LNCaP clone FGC (cell line): ENCODE results near the gene ATP11A.

ENCODE experiments used
- DNase-seq: peaks from one replicate; pipeline ENCODE4 v3.0.0-alpha.2; 2011; ENCODE audit warnings: low read depth
- H3K4me3 ChIP-seq: 2 replicates; pipeline ENCODE4 v1.5.1; 2011; ENCODE audit warnings: mild to moderate bottlenecking, low read depth, low read length, control low read depth
- TF ChIP-seq, protein P1 (sequence below): IDR thresholded peaks from 2 replicates; pipeline ENCODE4 v1.5.1; 2012; ENCODE audit warnings: mild to moderate bottlenecking; ENCODE audit not compliant: control insufficient read depth, insufficient read depth; ENCODE audit errors: extremely low read depth

Gene ATP11A

DNA sequence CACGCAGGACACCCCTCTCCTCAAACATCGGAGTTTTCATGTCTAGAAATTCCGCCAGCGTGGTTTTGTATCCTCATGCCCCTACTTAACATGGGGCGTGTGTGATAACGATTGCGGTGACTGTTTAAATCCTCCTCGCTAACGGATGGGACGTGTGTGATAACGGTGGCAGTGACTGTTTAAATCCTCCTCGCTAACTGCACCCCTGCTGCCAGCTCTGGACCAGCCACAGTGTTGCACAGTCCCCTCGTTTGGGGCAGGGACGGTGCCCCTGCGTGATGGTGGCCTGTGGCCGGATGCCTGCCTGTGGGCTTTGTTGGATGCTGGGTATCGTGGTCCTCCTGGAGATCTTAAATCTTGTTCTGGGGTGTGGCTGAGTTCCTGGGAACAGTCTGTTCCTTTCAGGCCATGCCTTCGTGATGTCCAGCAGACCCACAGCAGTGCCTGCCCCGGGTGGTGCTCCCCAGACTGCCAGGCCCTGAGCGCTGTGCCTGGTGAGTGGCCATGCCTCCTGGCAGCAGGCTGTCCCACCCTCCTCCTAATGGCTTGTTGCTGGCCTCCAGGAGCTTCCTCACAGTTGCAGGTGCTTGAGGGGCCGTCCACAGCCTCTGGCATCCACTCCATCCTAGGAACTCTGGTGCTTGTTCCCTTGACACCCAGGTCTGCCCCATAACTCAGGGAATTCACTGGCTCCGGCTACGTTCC is 156.7 kb downstream of the ATP11A start:
- TF ChIP-seq, protein P1, sequence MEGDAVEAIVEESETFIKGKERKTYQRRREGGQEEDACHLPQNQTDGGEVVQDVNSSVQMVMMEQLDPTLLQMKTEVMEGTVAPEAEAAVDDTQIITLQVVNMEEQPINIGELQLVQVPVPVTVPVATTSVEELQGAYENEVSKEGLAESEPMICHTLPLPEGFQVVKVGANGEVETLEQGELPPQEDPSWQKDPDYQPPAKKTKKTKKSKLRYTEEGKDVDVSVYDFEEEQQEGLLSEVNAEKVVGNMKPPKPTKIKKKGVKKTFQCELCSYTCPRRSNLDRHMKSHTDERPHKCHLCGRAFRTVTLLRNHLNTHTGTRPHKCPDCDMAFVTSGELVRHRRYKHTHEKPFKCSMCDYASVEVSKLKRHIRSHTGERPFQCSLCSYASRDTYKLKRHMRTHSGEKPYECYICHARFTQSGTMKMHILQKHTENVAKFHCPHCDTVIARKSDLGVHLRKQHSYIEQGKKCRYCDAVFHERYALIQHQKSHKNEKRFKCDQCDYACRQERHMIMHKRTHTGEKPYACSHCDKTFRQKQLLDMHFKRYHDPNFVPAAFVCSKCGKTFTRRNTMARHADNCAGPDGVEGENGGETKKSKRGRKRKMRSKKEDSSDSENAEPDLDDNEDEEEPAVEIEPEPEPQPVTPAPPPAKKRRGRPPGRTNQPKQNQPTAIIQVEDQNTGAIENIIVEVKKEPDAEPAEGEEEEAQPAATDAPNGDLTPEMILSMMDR, result no peak
- DNase-seq, result no peak
- H3K4me3 ChIP-seq, result no peak overlapping the region

DNA sequence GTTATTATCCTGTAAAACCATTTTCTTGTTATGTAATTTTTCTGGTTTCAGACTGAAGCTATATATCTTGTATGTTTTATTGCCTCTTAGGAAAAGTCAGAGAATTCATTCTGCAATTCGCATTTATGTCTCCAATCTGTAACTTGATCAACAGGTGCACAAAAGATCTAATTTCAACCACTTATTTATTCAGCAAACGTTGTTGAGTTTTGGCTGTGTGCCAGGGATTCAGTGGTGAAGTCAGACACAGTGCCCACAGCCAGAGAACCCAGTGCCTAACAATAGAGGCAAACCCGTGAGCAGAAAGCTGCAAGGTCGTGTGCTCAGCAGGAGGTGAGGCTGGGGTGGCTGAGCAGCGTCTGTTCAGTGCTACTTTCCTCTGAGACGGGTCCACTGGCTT is 159.7 kb downstream of the ATP11A start:
- TF ChIP-seq, protein P1, result no peak
- no peak overlapping the region for H3K4me3 ChIP-seq
- peak; percentile 54 for DNase-seq

DNA sequence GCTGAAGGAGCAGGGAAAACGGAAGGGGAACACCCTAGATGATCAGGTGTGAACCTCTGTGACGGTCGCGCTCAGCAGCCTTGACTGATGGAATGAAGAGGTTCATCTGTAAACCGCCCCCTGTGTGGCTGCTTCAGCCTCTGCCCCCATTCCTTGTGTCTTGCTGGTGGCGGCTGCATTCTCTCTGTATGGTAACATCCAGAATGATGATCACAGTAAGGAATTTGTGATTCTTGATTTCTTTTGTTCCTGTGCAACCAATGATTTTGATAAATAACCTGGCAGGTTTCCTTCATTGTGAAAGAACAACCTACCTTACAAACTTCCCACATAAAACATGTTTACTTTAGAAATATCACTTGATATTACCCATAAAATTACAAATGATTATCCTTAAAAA is 160.4 kb downstream of the ATP11A start:
- no peak overlapping the region for H3K4me3 ChIP-seq
- TF ChIP-seq, protein P1, result no peak
- DNase-seq, result no peak

DNA sequence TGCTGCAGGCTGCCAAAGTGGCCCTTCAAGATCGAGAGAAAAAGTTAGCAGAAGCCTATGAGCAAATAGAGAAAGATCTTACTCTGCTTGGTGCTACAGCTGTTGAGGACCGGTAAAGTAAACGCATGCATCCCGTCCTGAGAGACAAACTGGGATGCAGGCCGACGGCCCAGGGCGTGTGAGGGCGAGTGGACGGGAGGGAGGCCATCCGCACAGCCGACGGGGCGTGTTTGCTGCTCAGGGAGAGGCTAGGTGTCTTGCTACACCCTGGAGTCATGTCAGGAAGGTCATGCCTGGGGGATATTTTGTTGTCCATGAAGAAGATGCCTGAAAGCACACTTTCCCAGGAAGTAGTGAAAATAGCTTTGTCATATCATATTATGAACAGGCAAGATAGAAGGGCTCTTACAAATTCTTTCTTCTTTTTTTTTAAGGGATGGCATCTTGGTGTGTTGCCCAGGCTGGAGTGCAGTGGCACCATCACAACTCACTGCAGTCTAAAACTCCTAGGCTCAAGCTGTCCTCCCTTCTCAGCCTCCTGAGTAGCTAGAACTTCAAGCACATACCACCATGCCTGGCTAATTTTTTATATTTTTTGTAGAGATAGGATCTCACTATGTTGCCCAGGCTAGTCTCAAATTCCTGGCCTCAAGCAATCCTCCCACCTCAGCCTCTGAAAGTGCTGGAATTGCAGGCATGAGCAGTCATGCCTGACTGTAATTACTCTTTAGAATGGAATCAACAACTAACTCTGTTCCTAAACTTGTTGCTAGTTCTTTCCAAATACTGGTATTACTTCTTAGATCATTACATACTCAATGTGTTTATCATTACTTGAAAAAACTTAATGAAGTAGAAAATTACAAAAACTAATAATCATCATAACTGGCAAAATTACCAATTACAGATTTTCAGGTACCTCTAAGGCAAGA is 161.5 kb downstream of the ATP11A start:
- no peak overlapping the region for H3K4me3 ChIP-seq
- TF ChIP-seq, protein P1, result no peak
- DNase-seq, result no peak

DNA sequence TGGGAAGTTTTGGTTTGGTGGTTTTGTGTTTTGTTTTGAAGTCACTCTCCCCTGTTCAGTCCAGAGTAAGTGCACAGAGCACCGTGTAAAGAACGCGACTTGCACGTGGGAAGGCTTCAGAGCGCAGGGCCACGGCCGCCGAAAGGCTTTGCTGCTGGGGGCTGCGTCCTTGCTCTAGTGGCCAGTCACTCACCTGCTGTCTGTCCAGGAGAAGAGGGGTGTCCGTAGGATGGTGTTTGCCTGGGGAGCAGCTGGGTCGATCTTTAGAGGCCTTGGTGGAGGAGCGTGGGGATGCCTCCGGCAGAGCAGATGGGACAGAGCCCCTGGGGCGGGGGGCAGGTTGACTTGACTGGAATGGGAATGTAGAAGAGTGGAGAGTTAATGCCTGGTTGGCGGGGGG is 162.6 kb downstream of the ATP11A start:
- H3K4me3 ChIP-seq, result no peak overlapping the region
- no peak for DNase-seq
- TF ChIP-seq, protein P1, result no peak

DNA sequence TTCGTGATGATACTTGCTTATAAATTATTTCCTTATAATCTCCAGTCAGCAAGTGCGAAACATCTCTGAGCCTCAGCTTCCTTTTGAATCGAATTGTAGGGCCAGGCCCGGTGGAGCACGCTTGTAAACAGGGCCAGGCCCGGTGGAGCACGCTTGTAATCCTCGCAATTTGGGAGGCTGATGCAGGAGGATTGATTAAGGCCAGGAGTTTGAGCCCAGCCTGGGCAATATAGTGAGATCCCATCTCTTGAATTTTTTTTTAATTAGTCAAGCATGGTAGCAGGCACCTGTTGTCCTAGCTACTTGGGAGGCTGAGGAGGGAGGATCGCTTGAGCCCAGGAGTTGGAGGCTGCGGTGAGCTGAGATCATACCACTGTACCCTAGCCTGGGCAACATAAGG is 163.0 kb downstream of the ATP11A start:
- H3K4me3 ChIP-seq, result no peak overlapping the region
- DNase-seq, result no peak
- TF ChIP-seq, protein P1, result no peak
